Putamen (tissue), 1 donor: ENCODE data around the gene HMOX2.

Experiments used
- DNase-seq: peaks from one replicate; pipeline ENCODE4 v3.0.0-alpha.2; 2016; ENCODE audit warnings: low spot score

The HMOX2 gene

GRCh38 chr16:4465977-4466779 lies 10.0 kb upstream of the HMOX2 start:
- DNase-seq: no peak

GRCh38 chr16:4467916-4468315 lies 8.3 kb upstream of the HMOX2 start:
- DNase-seq: no peak

GRCh38 chr16:4468972-4469371 lies 7.2 kb upstream of the HMOX2 start:
- DNase-seq: no peak

GRCh38 chr16:4471869-4472268 lies 4.3 kb upstream of the HMOX2 start:
- no peak for DNase-seq

GRCh38 chr16:4472880-4473279 lies 3.3 kb upstream of the HMOX2 start:
- DNase-seq: no peak

- peak; percentile 75 for DNase-seq
These were observed 1.8 kb upstream of the HMOX2 start, which contains the start of gene NMRAL1 for GRCh38 chr16:4474192-4474961. Gene NMRAL1, minus strand, starts transcription at chr16:4474625. Its CDS starts 493 bp downstream, at chr16:4474132.

DNA sequence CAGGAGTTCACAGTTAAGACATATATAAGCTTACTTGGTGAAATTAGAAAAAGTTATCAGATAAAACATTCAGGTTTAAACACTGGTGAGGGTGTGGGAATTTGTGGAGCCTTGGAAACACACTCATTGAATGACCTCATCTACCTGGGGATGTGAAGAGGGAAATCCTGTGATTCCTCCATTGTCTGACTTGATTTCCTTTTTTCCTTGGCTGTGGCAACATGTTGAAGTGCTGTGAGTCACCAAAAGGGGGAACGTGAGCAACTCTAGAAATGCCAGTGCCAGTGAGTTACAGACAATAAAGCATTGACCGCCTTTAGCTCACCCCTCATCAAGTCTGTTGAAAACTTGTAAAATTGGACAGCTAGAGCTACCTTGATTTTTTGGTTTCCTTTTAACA lies 1.8 kb downstream of the HMOX2 start:
- no peak for DNase-seq

DNA sequence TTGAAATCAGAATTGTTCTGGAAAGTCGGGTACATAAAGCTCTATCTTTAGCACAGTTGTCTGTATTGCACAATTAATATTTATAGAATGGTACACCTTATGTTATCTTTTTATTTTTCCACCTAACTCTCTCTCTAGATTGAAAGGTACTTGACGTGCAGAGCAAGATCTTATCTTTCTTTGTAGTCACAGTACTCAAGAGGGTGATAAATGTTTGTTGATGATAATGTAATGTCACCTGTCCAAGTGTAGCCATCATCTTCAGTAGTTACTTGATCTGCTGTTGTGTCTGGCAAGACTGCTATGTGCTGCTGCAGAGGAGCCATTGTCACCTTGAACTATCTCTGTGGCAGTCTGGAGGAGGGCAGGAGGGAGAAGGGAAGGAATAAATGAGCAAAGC lies 5.3 kb downstream of the HMOX2 start:
- no peak for DNase-seq

DNA sequence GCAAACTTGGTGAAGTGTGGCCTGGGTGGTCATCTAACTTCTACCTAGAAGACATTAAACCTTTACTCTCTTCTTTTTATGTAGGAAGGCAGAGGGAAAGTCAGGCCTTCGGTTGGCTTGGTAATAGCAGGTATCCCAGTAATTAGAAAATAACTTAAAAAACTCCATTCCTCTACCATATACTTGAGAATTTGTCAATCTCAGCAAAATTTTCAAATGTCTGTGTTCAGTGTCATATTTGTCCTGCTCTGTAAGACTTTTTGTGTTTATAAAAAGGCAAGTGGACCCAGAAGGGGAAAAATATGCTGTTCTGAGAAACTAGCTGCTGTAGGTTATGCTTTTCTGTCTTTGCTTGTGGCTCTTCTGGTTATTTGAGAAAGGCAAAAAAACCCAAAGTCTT lies 5.8 kb downstream of the HMOX2 start:
- DNase-seq: no peak

GRCh38 chr16:4486126-4486893 lies 10.1 kb downstream of the HMOX2 start:
- no peak for DNase-seq

GRCh38 chr16:4487955-4488498 lies 11.8 kb downstream of the HMOX2 start:
- no peak for DNase-seq

DNA sequence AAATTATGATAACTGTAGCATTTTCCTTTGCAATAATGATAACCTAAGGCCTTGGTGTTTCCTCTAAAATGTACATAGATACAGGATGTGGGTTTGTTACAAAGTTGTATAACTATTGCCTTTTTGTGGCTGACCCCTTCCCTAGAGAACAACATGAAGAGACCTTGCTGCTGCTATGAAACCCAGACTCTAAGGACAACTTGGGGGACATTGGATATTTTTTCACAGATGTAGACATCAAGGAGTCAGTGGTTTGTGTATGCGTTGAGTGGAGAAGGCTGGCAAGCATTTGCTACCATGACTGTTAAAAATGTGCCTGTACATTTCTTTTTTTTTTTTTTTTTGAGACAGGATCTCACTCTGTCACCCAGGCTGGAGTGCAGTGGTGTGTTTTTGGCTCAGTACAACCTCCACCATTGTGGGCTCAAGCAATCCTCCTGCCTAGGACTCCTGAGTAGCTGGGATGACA lies 12.3 kb downstream of the HMOX2 start:
- no peak for DNase-seq

GRCh38 chr16:4489030-4489429 lies 12.8 kb downstream of the HMOX2 start:
- no peak for DNase-seq

DNA sequence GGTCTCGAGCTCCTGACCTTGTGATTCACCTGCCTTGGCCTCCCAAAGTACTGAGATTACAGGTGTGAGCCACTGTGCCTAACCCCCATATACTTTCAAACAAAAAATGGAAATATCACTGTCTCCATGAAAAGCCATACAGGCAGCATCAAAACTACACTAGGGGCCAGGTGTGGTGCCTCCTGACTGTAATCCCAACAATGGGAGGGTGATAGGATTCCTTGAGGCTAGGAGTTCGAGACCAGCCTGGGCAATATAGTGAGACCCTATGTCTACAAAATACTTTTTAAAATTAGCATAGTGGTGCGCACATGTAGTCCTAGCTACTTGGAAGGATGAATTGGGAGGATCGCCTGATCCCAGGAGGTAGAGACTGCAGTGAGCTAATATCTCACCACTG lies 15.7 kb downstream of the HMOX2 start:
- no peak for DNase-seq

GRCh38 chr16:4494746-4495490 lies 18.7 kb downstream of the HMOX2 start:
- no peak for DNase-seq

DNA sequence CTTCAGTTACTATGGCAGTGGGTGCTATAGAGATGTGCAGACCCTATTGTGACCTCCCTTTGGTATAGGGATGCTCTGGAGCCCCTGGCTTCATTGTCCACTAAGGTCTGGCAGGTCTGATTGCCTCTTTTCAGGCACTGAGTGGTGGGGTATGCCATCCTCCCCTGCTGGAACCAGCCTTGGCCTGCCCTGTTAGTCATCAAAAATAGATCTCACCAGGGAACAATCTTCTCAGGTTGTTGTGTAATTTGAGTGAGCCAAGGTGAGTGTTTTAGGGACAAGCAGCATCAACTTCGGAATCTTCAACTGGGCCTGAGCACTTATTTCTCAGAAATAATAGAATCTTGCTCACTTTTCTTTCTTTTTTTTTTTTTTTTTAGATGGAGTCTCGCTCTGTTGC lies 19.6 kb downstream of the HMOX2 start:
- no peak for DNase-seq

DNA sequence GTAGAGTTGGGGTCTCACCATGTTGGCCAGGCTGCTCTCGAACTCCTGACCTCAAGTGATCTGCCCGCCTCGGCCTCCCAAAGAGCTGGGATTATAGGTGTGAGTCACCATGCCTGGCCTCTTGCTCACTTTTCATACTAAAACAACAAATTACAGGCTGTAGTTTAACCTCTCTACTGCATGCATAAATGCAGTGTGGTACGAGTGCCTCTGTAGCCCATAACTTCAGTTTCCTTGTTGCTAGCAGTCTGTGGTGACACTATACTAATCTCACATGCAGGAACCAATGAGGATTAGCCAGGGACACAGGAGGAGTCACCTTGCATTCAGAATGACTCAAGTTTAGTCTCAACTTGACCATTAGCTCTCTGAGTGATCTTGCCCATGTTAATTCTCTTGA lies 20.1 kb downstream of the HMOX2 start:
- DNase-seq: no peak

DNA sequence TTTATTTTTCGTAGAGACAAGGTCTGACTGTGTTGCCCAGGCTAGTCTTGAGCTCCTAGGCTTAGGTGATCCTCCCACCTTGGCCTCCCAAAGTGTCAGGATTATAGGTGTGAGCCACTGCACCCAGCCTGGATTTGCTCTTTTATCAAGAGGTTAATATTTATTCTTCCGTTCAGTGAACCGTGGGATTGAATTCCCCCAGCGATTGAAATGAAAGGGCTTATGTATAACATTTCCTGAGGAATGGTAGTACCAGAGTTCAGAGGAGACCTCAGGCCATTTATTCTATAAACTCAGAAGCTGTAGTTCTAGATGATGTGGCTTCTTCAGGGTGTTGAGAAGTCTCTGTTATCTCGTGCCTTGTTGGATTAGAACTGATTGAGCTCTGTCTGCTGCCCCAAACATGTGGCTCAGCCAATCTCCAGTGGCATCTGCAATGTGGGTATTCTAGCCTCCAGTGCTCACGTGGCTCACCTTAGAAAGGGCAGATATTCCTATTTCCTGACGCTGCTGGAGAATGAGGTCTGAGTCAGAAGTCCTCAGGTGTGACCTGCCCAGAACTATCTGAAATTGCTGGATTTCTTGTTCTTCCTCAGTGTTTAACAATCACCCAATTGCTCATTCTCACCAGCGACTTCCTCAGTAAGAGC lies 22.5 kb downstream of the HMOX2 start:
- DNase-seq: no peak

DNA sequence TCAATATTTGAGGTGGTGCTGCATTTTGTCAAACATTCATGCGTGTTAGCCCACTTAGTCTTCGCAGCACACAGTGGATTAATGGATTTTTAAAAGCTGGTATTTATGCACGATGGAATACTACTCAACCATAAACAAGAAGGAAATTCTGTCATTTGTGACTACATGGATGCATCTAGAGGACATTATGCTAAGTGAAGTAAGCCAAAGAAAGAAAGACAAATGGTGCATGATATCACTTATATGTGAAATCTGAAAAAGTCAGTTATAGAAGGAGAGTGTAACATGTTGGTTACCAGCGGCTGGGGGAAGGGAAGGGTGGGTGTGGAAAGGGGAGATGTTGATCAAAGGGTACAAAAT lies 23.0 kb downstream of the HMOX2 start:
- DNase-seq: no peak

DNA sequence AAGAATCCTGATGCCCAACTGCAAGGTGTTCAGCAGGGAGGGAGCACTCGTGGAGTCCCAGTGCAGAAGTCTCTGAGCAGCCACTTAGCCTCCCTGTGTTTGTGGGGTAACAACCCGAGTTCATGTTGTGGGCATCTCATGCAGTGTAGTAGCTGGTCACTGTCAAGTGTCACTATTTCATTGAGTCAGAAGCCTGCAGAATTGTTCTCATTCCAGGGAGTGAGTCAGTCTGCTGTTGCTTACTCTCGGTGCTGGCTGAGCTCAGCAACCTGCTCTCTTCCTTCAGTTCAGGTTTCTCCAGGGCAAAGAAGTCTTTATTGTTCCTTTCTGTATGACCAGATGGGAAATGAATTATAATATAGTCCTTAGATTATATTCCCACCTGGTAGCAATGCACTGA lies 24.1 kb downstream of the HMOX2 start:
- no peak for DNase-seq

GRCh38 chr16:4501071-4501478 lies 24.9 kb downstream of the HMOX2 start:
- no peak for DNase-seq
